Activated CD8-positive, alpha-beta memory T cell treated with anti-CD3 and anti-CD28 coated beads for 48 hours (primary cell): Measurements from ENCODE around the gene FBRSL1.

Experiments
- DNase-seq, 3 experiments: peaks; one replicate each; pipeline ENCODE4 v3.0.0-alpha.2; 2020; ENCODE audit warnings: low read depth in 2 of 3, low spot score in 2 of 3

The FBRSL1 gene

DNA sequence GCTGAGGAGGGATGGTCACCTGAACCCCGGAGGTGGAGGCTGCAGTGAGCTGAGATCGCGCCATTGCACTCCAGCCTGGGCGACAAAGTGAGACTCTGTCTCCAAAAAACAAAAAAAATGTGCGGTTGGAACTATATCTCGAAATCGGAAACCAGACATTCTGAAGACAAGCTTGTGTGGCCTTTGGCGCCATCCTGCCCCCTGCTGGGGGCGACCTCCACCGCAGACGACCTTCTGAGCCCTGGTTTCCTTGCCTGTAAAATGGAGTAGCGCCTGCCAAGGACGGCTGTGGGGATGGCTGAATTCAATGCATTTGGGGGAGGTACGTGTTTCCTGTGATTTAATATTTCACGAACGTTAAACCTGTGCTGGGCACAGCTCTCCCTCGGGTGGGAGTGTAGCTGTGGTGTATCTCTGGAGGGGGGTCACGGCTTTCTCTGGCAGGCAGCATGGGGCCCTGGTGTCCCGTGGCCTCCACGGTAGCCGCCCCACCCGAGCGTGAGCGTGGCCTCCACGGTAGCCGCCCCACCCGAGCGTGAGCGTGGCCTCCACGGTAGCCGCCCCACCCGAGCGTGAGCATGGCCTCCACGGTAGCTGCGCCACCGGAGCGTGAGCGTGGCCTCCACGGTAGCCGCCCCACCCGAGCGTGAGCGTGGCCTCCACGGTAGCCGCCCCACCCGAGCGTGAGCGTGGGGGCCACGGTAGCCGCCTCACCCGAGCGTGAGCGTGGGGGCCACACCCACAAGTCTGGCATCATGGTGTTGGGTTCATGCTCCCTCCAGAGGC lies 65.1 kb downstream of the FBRSL1 start:
- DNase-seq: no peak

- no peak for DNase-seq
These were observed 65.7 kb downstream of the FBRSL1 start for GRCh38 chr12:132555686-132556085.

DNA sequence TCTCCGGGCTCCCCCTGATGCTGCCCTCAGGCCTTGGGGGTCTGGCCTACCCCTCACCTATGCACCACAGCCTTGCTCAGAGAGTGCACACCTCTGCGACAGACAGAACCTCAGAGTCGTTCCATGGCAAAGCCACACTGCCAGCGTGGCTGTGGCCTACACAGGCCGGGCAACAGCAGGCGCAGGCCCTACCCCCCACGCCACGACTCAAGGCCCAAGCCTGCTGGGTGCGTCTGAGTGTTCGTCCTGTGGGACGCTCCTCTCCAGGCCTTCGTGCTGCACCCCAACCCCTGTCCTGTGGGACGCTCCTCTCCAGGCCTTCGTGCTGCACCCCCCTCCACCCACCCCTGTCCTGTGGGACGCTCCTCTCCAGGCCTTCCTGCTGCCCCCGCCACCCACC lies 66.3 kb downstream of the FBRSL1 start:
- DNase-seq: no peak

- no peak for DNase-seq
These were observed 66.8 kb downstream of the FBRSL1 start for GRCh38 chr12:132556801-132557200.

- no peak for DNase-seq
These were observed 67.5 kb downstream of the FBRSL1 start for GRCh38 chr12:132557291-132558015.

GRCh38 chr12:132558042-132558856 lies 68.3 kb downstream of the FBRSL1 start:
- DNase-seq: no peak

DNA sequence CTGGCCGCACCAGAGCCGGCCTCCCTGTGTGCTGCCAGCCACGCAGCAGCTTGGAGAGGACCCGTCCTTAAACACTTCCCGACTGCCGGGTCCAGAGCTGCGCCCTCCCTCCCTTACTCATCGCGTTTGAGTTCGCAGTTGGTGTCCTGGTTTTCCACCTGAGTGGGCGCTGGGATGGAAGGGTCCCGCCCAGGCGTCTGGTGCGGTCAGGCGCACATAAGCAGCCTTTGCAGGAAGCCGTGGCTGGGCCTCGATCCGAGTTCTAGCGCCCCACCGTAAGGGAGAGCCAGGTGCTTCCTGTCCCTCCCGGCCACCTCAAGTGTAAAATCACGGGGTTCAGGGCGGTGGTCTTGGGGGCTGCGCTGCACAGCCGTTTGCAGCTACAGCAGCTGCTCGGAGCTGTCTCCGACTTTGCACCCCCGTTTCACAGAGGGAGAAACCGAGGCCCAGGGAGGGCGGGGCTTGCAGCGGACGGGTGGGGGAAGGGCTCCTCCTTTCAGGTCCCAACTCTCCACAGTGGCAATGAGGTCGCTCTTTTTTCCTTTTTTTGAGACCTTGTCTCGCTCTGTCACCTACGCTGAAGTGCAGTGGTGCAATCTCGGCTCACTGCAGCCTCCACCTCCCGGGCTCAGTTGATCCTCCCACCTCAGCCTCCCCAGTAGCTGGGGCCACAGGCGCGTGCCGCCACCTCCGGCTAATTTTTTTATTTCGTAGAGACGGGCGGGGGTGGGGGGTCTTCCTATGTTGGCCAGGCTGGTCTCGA lies 69.1 kb downstream of the FBRSL1 start:
- DNase-seq: no peak

- peak in 1 of 3 experiments; percentile 26 for DNase-seq
These were observed 69.9 kb downstream of the FBRSL1 start for GRCh38 chr12:132559652-132560363.

DNA sequence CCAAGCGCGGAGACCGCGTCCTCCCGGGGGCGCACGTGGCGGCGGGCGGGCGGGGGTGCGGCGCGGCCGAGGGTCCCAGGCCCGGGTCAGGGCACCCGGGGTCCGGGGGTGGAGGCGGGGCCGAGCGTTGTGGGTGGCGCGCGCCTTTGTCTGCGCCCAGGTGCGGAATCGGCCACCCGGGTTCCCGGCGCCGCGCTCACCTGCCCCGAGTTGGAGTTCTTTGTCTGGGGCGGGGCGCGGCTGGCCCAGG lies 70.3 kb downstream of the FBRSL1 start:
- peak in 1 of 3 experiments; percentile 11 for DNase-seq

DNA sequence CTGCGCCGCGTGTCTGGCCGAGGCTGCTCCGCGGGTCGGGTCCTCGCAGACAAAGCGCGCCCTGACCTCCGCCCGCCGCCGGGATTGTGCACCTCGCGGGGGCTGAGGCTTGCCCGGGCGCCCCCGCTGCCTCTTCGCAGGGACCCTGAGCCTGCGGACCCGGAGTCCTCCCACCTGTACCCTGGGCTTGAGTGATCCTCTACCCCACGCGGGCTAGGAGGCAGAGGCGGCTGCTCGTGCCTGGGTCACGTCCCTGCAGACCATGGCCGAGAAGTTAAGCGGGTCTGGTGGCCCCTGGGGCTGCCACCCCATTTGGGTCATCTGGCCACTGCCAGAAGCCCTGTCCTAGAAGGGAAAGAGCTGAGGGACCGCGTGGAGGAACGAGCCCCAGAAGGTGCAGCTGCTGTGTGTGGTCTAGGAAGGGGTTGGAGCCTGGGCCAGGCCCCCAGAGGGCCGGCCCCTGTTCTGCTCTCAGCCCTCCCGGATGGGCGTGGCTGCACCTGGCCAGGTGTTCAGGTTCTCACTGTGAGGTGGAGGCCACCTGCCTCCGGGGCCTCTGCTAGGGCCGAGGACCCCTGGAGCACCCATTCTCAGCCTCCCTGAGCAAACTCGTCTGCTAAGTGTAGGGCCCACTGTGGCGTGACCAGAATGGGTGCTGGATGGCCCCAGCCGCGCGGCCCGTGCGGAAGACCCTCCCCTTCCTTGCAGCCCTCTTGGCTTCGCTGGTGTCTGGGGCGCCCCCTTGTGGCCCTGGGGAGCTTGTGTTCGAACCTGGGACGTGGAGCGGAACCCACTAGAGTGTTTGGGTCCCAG lies 70.9 kb downstream of the FBRSL1 start:
- peak; percentile 40 to 74 (median 63) for DNase-seq
